T-helper 2 cell (primary cell): ENCODE data around the gene PPIP5K1.

Source experiments
- DNase-seq, 5 experiments: peaks; one replicate each; pipeline versions ENCODE4 v3.0.0 to v3.0.0-alpha.2; 2012 to 2022

PPIP5K1 gene

GRCh38 chr15:43488790-43489189, 101.2 kb downstream of the PPIP5K1 start:
- DNase-seq = no peak

GRCh38 chr15:43487271-43487895, 102.6 kb downstream of the PPIP5K1 start:
- DNase-seq = no peak

- no peak for DNase-seq
Measured at GRCh38 chr15:43484455-43484854, 105.6 kb downstream of the PPIP5K1 start.
